ENCODE results near the gene FGD5. TPM values are rescaled to one million over a fixed set of nuclear protein-coding genes. Genes with fewer than 3 reads are reported as not detected.

Gene FGD5
- polyA plus RNA-seq, 3 donors: 0.03 TPM; not detected in 2

- Histone ChIP-seq H3K4me3 (replicated peaks in 1 of 3; ENCODE audit: low read depth in 2 of 3, low read length in 3 of 3) (no peak overlapping the region), H2AFZ (ENCODE audit: insufficient read depth, low read depth, low read length, poor library complexity, severe bottlenecking) (no peak overlapping the region), H3K4me1 (ENCODE audit: control insufficient read depth in 1 of 2, insufficient read depth in 2 of 2, low read length in 2 of 2) (no peaks in the 10 kb centered on the region), H3K27ac (ENCODE audit: low read depth in 1 of 2, low read length in 2 of 2) (no peak overlapping the region), H3K4me2 (replicated peaks; ENCODE audit: extremely low read depth, low read length, poor library complexity, severe bottlenecking) (no peak overlapping the region), H4K20me1 (ENCODE audit: insufficient read depth, low read length) (no peaks in the 10 kb centered on the region), H3K36me3 (replicated peaks in 1 of 2; ENCODE audit: control insufficient read depth in 1 of 2, insufficient read depth in 2 of 2, low read length in 2 of 2) (no peaks in the 10 kb centered on the region), H3K9ac (ENCODE audit: insufficient read depth, low read length, poor library complexity, severe bottlenecking) (no peak overlapping the region), H3K79me2 (ENCODE audit: insufficient read depth, low read length) (no peaks in the 10 kb centered on the region), H3K27me3 (ENCODE audit: control insufficient read depth in 2 of 2, insufficient read depth in 2 of 2, low read length in 2 of 2) (no peaks in the 10 kb centered on the region), H3K9me3 (replicated peaks in 1 of 2; ENCODE audit: control insufficient read depth in 1 of 2, insufficient read depth in 1 of 2, low read length in 2 of 2) (no peaks in the 10 kb centered on the region)
- DNase-seq: no peak
- WGBS (ENCODE audit: insufficient coverage): 100% methylated on average over 1 of the region's 4 CpGs
- Mint-ChIP-seq H3K36me3 (no peaks in the 10 kb centered on the region), H3K4me3 (no peak overlapping the region), H3K9me3 (peaks cover 0 to 12% (median 6%) of the 10 kb centered on the region in 7 donors), H3K27ac (no peak overlapping the region), H3K27me3 (ENCODE audit: low read depth in 3 of 3) (peaks cover 0 to 2% (median 0%) of the 10 kb centered on the region in 3 donors), H3K4me1 (peaks cover 3% of the 10 kb centered on the region)
- TF ChIP-seq CTCF (IDR thresholded peaks at IDR 0.05): no peak
- intact Hi-C loops (cut with micrococcal nuclease): no loop called here
Observed at GRCh38 chr3:14775563-14775962, 43.2 kb upstream of the FGD5 start.

- H3K9ac ChIP-seq (ENCODE audit: insufficient read depth, low read length, poor library complexity, severe bottlenecking): no peak overlapping the region
- intact Hi-C loops (cut with micrococcal nuclease): no loop called here
- no peaks in the 10 kb centered on the region for H4K20me1 ChIP-seq (ENCODE audit: insufficient read depth, low read length)
- no peak for DNase-seq
- H3K4me2 ChIP-seq (replicated peaks; ENCODE audit: extremely low read depth, low read length, poor library complexity, severe bottlenecking): no peak overlapping the region
- no CpG with 5 or more reads among the region's 2 CpGs for WGBS (ENCODE audit: insufficient coverage)
- H3K27me3 ChIP-seq (ENCODE audit: control insufficient read depth in 2 of 2, insufficient read depth in 2 of 2, low read length in 2 of 2): no peaks in the 10 kb centered on the region
- no peaks in the 10 kb centered on the region for H3K36me3 ChIP-seq (replicated peaks in 1 of 2; ENCODE audit: control insufficient read depth in 1 of 2, insufficient read depth in 2 of 2, low read length in 2 of 2)
- peaks cover 0 to 2% (median 0%) of the 10 kb centered on the region in 3 donors for H3K27me3 Mint-ChIP-seq (ENCODE audit: low read depth in 3 of 3)
- H3K79me2 ChIP-seq (ENCODE audit: insufficient read depth, low read length): no peaks in the 10 kb centered on the region
- H2AFZ ChIP-seq (ENCODE audit: insufficient read depth, low read depth, low read length, poor library complexity, severe bottlenecking): no peak overlapping the region
- no peak overlapping the region for H3K4me3 Mint-ChIP-seq
- peaks cover 0 to 12% (median 6%) of the 10 kb centered on the region in 7 donors for H3K9me3 Mint-ChIP-seq
- H3K36me3 Mint-ChIP-seq: no peaks in the 10 kb centered on the region
- no peaks in the 10 kb centered on the region for H3K4me1 ChIP-seq (ENCODE audit: control insufficient read depth in 1 of 2, insufficient read depth in 2 of 2, low read length in 2 of 2)
- no peaks in the 10 kb centered on the region for H3K9me3 ChIP-seq (replicated peaks in 1 of 2; ENCODE audit: control insufficient read depth in 1 of 2, insufficient read depth in 1 of 2, low read length in 2 of 2)
- no peak overlapping the region for H3K4me3 ChIP-seq (replicated peaks in 1 of 3; ENCODE audit: low read depth in 2 of 3, low read length in 3 of 3)
- H3K27ac Mint-ChIP-seq: no peak overlapping the region
- H3K27ac ChIP-seq (ENCODE audit: low read depth in 1 of 2, low read length in 2 of 2): no peak overlapping the region
- H3K4me1 Mint-ChIP-seq: no peaks in the 10 kb centered on the region
- TF ChIP-seq CTCF (IDR thresholded peaks at IDR 0.05): no peak
Observed at GRCh38 chr3:14779069-14779685, 39.6 kb upstream of the FGD5 start.
